NCI-H2171 (cell line): ENCODE data around the gene NXT1.
A peak's percentile ranks its signal among the peaks of the same experiment; 100 is the strongest.
"Not testable (repeated sequence)": the region's sequence is repeated elsewhere in the genome, so short reads cannot be mapped to it uniquely, and the experiment has no call there.

Source experiments
- DNase-seq: peaks from one replicate; lab custom pipeline; 2025; lab: John Stamatoyannopoulos, UW

NXT1 gene

DNA sequence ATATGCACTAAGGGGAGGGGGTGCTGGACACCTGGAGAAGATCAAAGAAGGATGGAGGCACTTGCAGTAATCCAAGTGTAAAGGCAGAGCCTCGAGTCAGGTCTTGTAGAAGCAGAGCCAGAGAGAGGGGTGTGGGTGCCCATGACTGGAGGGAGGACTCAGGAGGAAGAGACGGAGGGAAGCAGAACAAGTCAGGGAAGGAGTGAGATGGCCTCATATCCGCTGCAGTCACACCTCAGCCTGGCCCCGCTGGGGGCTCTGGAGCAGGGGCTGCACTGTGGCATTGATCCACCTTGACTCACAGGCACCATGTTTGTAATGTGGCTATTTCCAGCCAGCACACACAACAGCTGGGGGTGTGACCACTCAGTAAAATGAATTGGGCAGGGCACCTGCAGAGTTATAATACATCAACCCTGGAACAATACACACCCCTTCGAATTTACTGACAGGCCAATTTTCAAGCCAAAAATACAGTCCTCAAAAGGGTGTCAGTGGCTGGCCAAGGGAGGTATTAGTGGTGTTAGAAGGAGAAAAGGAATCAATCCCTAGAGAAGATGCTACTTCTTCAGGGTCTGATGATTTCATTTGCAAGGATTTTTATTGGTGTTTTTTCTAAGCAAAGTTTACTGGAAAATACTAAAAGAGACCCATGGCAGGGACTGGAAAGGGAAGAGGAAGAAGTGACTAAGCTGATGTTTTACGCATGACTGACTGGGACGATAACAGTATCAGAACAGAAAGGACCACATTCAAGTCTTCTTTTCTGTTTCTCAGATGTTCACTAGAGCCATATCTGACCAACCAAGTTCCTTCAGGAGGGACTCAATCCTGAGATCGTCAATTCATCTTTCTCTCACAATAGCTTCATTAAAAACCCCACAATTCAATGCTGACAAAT is 18.9 kb upstream of the NXT1 start:
- DNase-seq = no peak

DNA sequence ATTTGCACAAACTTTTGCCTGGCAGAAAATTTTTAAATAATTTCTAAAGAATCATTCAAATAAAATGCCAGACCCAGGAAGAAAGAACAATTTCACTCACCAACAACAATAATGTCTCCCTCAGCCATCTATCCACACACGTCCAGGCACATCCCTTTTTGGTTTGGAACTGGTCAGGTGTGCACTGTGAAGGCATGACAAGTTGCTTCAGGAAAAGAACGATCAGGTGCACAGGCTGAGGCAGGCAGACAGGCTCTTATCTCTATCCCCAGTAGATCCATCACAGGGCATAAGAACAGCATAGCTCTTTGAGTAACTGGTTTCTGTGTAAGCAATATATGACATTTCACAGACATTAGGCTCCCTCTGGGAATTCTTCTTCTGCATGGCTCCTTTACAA is 18.1 kb upstream of the NXT1 start:
- no peak for DNase-seq

DNA sequence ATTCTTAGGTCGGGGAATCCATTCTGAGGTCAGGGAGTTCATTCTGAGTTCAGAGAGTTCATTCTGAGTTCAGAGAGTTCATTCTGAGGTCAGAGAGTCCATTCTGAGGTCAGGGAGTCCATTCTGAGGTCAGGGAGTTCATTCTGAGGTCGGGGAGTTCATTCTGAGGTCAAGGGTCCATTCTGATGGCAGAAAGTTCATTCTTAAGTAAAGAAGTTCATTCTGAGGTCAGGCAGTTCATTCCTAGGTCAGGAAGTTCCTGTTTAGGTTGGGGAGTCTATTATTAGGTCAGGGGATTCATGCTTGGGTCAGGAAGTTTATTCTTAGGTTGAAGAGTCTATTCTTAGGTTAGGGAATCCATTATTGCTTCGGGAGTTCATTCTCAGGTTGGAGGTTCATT is 16.5 kb upstream of the NXT1 start:
- DNase-seq = no peak

DNA sequence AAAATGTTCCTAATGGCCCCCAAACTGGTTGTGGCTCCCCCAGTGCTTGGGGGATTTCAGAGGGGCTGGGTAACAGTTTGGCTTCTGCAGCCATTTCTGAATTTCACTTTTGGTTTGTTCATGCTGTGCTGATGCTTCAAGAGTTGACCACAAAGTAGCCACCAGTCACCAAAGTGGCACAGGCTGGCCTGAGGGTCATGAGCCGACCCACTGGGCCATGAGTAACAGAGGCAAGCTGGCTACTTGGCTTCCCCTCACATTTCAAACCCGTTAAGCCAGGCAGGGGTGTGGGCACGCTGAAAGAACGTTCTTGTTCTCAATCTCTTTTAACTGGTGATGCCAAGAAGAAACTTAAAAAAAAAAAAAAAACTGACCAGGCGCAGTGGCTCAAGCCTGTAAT is 15.1 kb upstream of the NXT1 start:
- DNase-seq = no peak

DNA sequence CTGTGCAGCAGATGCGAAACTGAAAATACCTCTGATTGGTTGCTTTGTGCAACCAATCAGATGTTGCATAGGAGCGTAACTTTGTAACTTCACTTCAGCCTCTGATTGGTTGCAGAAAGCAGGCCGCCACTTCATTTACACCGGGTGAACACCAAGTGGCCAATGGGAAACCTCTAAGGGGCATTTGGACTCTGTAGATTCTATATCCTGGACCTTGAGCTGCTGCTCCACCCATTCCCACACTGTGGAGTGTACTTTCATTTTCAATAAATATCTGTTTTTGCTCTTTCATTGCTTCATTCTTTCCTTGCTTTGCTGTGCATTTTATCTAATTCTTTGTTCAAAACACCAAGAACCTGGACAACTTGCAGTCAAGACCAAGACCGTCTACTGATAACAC is 14.1 kb upstream of the NXT1 start:
- no peak for DNase-seq

DNA sequence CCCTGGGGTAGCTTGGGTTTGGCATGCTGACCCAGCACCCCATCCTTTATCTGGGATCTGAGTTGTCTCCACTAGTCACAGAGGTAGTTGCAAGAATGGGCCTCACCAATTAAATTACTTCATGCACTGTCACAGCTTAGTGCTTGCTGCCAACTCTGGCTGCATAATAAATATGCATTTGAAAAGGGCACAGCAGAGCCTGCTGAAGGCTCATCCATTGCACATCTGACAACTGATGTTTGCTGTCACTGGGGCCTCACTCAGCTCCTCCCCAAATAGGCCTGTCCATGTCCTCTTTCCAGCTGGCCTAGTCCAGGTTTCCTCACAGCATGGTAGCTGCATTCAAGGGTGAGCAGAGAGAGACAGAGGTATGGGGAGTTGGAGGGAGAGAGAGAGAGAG is 13.3 kb upstream of the NXT1 start:
- no peak for DNase-seq

DNA sequence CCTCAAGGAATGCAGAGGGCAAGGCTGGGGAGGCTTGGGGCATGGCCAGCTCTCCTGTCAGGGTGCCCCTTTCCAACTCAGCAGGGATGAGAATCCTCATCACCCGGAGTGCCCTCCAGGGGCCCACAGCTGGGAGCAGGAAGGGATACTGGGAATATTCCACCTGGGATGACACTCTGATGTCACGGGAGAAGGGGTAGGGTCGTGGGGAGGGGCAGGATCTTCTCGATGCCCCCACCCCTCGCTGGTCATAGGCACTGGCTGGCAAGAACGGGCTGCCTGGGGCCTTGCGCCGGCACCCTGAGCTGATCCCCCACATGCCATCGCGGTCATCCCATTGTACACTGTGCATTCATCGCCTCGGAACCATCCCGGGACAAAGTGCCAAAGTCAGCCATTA is 10.6 kb upstream of the NXT1 start:
- no peak for DNase-seq

DNA sequence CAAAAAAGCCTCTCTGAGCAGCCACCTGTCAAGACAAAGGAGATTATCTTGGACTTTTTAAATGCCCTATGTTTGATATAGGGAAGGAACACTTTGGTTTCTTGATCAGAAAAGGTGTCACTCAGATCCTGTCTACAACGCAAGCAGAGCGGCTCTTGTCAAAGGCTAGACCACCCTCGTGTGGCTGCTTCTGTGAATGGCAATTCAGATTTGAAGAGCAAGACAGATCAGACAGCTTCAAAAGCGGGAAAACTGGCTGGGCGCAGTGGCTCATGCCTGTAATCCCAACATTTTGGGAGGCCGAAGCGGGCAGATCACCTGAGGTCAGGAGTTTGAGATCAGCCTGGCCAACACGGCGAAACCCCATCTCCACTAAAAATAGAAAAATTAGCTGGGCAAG is 10.1 kb upstream of the NXT1 start:
- DNase-seq = peak; percentile 31

DNA sequence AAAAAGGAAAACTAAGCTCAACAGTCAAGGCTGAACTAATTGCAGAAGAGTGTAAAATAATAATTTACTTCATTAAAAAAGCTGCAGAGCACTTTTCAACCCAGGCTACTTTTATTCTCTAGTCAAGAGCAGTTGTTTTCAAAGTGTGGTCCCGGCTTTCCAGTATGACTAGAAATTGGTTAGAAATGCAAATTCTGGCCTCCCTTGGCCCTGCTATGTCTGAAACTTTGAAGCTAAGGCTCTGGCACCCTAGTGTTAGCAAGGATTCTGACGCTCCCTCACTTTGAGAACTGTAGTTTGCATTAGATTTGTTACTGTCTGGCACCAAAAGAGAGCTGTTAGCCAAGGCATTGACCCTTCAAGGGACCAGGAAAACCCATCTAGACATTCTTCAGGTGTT is 9.5 kb upstream of the NXT1 start:
- DNase-seq = no peak

DNA sequence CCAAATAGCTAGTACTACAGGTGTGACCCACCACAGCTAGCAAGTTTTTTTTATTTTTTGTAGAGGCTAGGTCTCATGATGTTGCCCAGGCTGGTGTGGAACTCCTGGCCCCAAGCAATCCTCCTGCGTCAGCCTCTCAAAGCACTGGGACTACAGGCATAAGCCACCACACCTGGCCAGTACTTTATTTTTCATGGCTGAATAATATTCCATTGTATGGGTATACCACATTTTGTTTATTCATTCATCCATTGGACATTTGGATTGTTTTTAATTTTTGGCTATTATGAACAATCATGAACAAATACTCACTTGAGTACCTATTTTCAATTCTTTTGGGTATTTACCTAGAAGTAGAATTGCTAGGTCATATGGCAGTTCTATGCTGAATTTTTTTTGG is 7.0 kb upstream of the NXT1 start:
- DNase-seq = no peak

DNA sequence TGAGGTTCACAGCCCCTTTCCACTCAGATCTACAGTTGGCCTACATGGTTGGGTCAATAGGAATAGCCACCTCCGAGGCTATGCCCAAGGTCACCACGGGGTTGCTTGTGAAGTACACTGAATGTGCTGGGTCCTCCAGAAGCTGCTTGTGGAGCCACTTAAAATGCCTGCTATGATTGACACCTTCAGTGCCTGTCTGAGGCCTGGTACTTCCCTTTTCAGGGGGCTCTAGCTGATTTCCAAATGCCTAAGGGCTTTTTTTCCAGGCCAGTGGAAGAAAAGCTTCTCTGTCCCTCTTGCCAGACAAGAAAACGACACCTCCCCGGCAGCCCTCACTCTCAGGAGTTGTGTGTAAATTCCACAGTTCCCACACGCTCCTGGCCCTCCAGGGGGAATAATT is 6.3 kb upstream of the NXT1 start:
- no peak for DNase-seq

DNA sequence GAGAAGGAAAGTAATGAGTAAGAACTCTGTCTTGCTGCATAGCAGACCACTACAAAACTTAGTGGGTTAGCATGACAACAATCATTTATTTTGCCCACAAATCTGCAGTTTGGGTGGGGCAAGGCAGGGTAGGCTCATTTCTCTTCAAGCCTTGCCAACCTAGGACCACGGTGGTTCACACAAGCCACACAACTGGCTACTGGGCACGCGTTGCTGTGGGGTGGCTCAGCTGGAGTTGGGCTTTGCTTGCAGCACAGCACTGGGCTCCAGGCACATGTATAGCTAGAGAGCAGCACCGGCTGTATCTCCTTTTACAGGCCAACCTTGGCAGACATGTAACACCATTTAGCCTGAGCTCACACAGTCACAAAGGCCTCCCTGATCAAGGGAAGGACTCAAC is 4.6 kb upstream of the NXT1 start:
- no peak for DNase-seq

DNA sequence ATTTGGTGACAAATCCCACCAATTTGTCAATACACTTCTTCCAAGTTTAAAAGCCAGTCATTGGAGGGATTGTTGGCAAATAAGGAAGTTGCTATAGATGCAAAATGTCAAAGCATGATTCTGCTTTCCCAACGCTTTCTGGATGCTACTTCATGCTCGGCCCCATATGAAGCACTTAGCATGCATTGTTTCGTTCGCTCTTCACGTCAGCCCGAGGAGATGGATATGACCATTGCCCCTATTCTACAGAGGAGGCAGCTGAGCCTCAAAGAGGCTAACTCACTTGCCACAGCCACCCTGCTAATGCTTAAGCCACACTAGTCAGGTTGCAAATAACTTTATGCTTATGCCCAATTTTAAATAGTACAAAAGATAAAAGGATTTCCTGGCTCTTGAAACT is 2.8 kb upstream of the NXT1 start:
- no peak for DNase-seq

DNA sequence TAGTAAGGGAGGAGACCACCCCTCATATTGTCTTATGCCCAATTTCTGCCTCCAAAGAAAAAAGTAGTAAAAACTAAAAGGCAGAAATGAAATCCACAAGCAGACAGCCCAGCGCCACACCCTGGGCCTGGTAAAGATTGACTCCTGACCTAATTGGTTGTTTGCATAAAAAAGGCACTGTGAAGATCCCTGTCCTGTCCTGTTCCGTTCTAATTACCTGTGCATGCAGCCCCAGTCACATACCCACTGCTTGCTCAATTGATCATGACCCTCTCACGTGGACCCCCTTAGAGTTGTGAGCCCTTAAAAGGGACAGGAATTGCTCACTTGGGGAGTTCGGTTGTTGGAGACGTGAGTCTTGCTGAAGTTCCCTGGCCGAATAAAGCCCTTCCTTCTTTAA is 2.1 kb upstream of the NXT1 start:
- DNase-seq = not testable (repeated sequence)

DNA sequence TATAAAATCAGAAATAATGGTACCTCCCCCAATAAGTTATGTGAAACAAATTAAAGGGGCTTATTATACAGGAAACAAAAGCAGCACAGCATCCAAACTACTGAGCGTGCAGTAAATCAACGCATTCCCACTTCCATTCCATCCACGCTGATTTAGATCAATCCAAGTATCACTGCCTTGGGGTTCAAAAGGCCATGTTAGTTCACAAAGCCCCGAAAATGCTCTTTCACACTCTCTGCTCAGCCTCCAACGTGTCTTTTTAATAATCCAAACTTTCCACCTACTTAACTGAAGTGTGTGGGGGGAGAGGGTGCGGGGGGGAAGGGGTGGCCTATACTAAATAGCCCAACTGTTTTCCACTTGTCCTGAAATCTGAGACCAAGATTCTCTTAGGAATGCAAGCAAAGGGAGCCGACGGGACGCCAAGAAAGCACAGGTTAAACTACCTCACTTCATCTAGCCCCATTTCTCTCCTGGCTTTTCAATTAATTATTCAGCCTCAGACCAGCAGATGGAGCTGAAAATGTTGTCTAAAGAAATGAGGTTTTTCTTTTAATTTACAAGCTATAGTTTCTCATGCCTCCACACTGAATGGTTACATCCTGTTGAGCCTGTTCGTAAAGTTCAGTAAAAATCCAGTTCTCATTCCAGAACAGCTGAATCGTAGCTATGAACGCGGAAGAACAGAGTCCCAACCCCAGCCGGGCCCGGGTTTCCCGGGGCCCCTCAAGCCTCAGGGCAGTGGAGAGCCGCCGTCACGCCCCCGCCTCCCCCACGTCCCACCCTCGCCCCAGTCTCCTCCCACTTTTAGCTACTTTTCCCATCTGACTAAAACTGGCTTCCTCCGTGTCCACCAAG is 1.0 kb upstream of the NXT1 start:
- peak; percentile 9 for DNase-seq

DNA sequence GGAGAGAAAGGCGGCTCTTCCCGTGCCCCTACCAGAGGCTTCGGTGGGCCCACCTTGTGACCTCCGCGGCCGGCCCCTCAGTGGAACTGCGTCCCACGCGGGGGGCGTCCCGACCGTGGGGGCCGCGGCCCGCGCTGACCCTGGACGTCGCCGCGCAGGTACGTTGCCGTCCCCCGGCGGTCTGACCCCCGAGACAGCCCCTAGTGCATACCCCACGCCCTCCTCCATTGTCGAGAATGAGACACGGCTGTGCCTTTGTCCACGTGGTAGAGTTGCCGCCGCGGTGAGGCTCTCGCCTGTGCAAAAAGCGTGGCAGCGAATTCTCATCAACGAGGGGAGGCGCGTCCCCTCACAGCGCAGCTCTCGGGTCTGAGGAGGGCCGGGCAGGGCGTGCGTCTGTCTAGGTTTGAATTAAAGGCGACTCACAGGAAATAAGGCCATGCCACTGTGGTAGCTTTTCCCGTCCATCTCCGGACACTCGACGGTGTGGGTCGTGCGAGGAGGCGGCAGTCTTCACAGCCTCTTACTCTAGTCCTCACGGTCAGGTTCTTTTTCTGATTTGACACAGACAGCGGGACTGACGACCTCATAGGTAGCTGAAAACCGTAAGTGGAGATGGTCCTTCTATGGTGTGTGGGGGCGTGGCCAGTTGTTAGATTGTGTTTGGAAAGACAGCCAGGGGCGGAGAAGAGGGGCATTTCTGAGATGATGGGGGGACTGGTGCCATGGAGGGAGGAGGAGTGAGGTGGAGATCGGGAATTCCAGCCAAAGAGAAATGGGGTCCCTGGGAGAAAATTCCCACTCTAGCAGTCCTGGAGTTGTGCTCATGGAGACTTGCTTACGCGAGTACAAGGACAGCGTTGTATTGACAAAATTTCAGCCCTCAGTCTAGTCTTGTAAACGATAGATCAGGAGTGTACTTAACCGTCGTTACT is 580 bp downstream of the NXT1 start:
- peak; percentile 51 for DNase-seq

DNA sequence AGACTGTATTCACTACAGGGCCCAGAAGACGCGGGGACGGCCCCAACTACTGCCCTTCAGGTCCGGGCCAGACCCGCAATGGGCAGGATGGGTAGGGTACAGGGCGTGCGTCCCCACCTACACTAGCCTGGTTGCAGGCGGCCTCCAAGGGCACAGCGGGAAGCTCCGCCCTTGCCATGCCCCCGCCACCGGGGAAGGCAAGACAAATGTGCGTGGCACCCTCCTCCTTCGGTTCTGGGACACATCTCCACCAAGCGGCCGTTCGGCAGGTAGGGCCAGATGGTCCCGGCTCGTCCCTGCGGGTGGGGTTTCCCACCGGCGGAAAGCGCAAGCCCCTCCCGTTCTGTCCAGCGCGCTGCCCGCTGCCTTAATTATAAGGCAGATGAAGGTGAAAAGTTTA is 5.6 kb downstream of the NXT1 start:
- no peak for DNase-seq

DNA sequence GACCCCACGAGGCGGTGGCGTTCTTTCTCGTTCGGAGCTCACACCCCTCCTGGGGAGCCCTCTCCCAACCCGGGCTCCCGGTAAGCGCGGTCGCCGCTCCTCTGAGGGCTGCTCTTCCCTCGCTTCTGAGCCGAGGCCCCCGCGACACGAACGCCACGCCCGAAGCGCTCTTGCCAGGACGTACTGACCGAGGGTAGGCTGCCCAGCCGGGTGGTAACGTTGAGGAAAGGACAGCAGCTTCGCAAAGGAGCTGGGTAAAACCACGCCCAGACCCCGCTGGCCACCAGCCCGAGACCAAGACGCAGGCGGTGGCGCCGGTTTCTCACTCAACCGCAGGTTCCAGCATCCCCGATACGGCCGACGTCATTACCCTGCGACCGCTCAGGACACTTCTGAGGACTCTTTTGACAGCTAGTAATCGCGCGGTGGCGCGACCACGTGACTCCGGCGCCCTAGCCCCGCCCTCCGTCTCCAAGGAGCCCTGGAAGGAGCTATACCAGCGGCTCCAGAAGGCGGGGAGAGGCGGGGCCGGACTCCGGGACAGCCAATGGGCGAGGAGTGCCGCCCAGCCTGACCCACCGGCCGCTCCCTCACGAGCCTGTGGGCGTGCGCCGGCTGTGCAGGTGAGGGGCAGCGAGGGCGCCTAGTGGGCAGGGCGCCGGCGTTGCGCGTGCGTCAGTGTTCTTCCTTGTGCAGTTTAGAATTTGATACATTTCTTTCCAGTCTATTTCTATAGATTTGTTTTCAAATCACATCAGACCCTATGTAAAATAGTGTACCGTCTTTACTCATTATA is 7.4 kb downstream of the NXT1 start:
- DNase-seq = peak; percentile 100

DNA sequence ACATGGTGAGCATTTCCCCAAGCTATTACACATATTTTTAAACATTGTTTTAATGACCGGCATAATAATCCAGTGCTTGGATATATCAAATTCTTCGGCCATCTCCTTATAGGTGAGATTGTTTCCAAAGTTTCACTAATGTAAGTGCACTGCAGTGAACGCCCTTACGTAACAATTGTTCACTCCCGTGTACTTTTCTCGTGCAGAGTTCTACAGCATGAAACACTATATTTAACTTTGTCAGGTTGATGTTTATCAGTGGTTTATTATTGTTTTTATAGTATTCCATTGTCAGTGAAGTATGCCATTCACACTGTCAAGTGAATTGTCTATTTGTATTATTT is 7.9 kb downstream of the NXT1 start:
- no peak for DNase-seq

DNA sequence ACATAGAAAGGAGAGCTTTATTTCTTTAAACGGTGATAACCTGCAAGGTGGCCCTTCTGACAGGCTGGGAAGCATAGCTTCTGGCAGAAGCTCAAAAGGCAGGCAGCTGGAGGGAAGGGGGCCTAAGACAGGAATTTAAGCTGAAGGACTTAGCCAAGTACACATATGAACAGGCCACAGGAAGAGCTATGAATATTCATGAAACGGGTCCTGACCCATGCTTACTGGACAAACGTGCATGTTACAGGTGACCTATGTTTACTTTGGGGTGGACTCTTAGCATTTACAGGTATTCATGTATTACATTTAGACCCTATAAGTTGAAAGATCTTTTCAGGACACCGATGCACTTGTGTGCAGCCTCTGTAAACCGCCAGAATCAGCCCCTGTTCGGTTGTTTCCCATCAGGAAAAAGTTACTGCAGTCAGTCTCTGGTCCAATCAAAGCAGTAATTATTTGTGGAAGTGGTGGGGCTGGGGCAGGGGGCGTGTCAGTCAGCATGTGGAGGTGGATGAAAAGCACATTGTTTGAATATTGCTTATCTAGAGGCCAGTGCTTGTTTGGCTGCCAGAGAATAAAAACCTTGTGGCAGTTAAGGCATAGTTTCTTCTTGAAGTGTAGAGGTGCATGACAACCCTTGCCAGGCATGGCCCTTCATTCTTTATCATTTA is 8.5 kb downstream of the NXT1 start:
- DNase-seq = no peak

DNA sequence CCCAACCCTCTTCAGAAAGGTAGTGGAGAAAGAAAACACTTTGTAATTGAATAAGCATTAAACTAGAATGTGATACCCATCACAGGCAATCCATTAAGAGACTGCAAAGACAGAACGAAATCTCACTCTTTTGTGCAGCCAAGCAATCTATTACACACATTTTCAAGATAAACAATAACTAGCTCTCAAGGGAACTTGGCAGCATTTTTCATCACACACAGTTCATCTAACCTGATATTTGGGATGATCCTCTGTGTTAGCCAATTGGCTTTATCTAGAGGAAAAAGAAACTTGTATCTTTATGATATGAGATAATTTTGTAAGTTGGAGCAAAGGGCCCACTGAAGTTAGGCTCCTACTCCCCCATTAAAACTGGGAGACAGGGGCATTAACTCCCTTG is 9.9 kb downstream of the NXT1 start:
- DNase-seq = no peak
